Glomerular visceral epithelial cell (primary cell): ENCODE measurements around the gene TMEM18.

Experiments used
- DNase-seq: peaks from one replicate; pipeline ENCODE4 v3.0.0-alpha.2; 2016; ENCODE audit errors: extremely low spot score

TMEM18 gene

GRCh38 chr2:672606-672905 lies 4.7 kb downstream of the TMEM18 start:
- no peak for DNase-seq

- DNase-seq, result no peak
These were observed 5.2 kb downstream of the TMEM18 start for GRCh38 chr2:671787-672605.

GRCh38 chr2:671072-671471 lies 6.1 kb downstream of the TMEM18 start:
- DNase-seq, result no peak

GRCh38 chr2:670637-671036 lies 6.6 kb downstream of the TMEM18 start:
- DNase-seq, result no peak

- DNase-seq, result peak; percentile 11
These were observed 7.9 kb downstream of the TMEM18 start for GRCh38 chr2:669323-669722.

GRCh38 chr2:668000-668398 lies 9.2 kb downstream of the TMEM18 start:
- no peak for DNase-seq

- DNase-seq, result peak; percentile 37
These were observed 9.7 kb downstream of the TMEM18 start for GRCh38 chr2:667332-667999.

- no peak for DNase-seq
These were observed 10.8 kb downstream of the TMEM18 start for GRCh38 chr2:666441-666840.

GRCh38 chr2:665340-666073 lies 11.7 kb downstream of the TMEM18 start:
- DNase-seq, result no peak

- DNase-seq, result no peak
These were observed 13.1 kb downstream of the TMEM18 start for GRCh38 chr2:664063-664462.

- no peak for DNase-seq
These were observed 14.0 kb downstream of the TMEM18 start for GRCh38 chr2:663221-663620.

GRCh38 chr2:661360-661635 lies 15.9 kb downstream of the TMEM18 start:
- no peak for DNase-seq

- DNase-seq, result no peak
These were observed 16.4 kb downstream of the TMEM18 start for GRCh38 chr2:660586-661359.

GRCh38 chr2:660029-660428 lies 17.2 kb downstream of the TMEM18 start:
- no peak for DNase-seq

GRCh38 chr2:658426-658825 lies 18.8 kb downstream of the TMEM18 start:
- no peak for DNase-seq

GRCh38 chr2:657766-658165 lies 19.4 kb downstream of the TMEM18 start:
- no peak for DNase-seq

GRCh38 chr2:656676-657075 lies 20.5 kb downstream of the TMEM18 start:
- no peak for DNase-seq

- DNase-seq, result no peak
These were observed 21.6 kb downstream of the TMEM18 start for GRCh38 chr2:655626-656025.

GRCh38 chr2:654896-655295 lies 22.3 kb downstream of the TMEM18 start:
- DNase-seq, result no peak

GRCh38 chr2:653645-654425 lies 23.4 kb downstream of the TMEM18 start:
- DNase-seq, result no peak

GRCh38 chr2:652881-653480 lies 24.2 kb downstream of the TMEM18 start:
- no peak for DNase-seq
